Dendritic cell treated with granulocyte-macrophage colony-stimulating factor and Interleukin-4, amounts not matched to agents 40 ng/mL and 50 ng/mL, for 4 days (primary cell): ENCODE results near the gene KCNMB3.

Experiments
- H3K27ac Mint-ChIP-seq: one replicate; pipeline ENCODE4 v1.8.0; 2022; ENCODE audit warnings: mild to moderate bottlenecking, mixed read lengths
- H3K27me3 Mint-ChIP-seq: one replicate; pipeline ENCODE4 v1.8.0; 2022; ENCODE audit warnings: mild to moderate bottlenecking, mixed read lengths
- H3K36me3 Mint-ChIP-seq: one replicate; pipeline ENCODE4 v1.8.0; 2022; ENCODE audit warnings: low read depth, mixed read lengths
- H3K4me1 Mint-ChIP-seq: one replicate; pipeline ENCODE4 v1.8.0; 2022; ENCODE audit warnings: low read depth, mixed read lengths
- H3K4me3 Mint-ChIP-seq: one replicate; pipeline ENCODE4 v1.8.0; 2022; ENCODE audit warnings: mild to moderate bottlenecking, moderate library complexity, mixed read lengths
- H3K9me3 Mint-ChIP-seq: one replicate; pipeline ENCODE4 v1.8.0; 2022; ENCODE audit warnings: mixed read lengths
- intact Hi-C: fragments of 100-400 bp; cut with micrococcal nuclease; formaldehyde crosslinking; loops from one replicate; pipeline ENCODE4 v1.15.0; 2022

KCNMB3 gene

GRCh38 chr3:179250803-179251476, at the start of gene KCNMB3:
Gene KCNMB3 (minus strand): TSS chr3:179251114. CDS start chr3:179250990, 124 bp downstream.
- H3K4me1 Mint-ChIP-seq = peaks cover 6% of the 10 kb centered on the region
- intact Hi-C loops = no loop called here
- no peak within 1 kb of the TSS for H3K4me3 Mint-ChIP-seq

GRCh38 chr3:179299999-179300613, 49.2 kb upstream of the KCNMB3 start:
- Mint-ChIP-seq H3K9me3 (no peaks in the 10 kb centered on the region), H3K36me3 (no peaks in the 10 kb centered on the region), H3K4me3 (no peak overlapping the region), H3K4me1 (no peaks in the 10 kb centered on the region), H3K27ac (no peak overlapping the region), H3K27me3 (no peaks in the 10 kb centered on the region)
- intact Hi-C loops = no loop called here

More at GRCh38 chr3:179250803-179251476, at the start of gene KCNMB3:
- H3K36me3 Mint-ChIP-seq = peaks cover 9% of the 10 kb centered on the region
- H3K27ac Mint-ChIP-seq = no peak within 1 kb of the TSS
- H3K9me3 Mint-ChIP-seq = no peaks in the 10 kb centered on the region
- H3K27me3 Mint-ChIP-seq = no peaks in the 10 kb centered on the region

GRCh38 chr3:179299316-179299715, 48.4 kb upstream of the KCNMB3 start:
- intact Hi-C loops = no loop called here
- H3K4me1 Mint-ChIP-seq = no peaks in the 10 kb centered on the region
- H3K27ac Mint-ChIP-seq = no peak overlapping the region
- H3K36me3 Mint-ChIP-seq = no peaks in the 10 kb centered on the region
- H3K27me3 Mint-ChIP-seq = no peaks in the 10 kb centered on the region
- no peak overlapping the region for H3K4me3 Mint-ChIP-seq
- H3K9me3 Mint-ChIP-seq = no peaks in the 10 kb centered on the region

GRCh38 chr3:179297971-179298725, 47.2 kb upstream of the KCNMB3 start:
- H3K9me3 Mint-ChIP-seq = no peaks in the 10 kb centered on the region
- H3K4me3 Mint-ChIP-seq = no peak overlapping the region
- no peaks in the 10 kb centered on the region for H3K4me1 Mint-ChIP-seq
- H3K27ac Mint-ChIP-seq = no peak overlapping the region
- H3K36me3 Mint-ChIP-seq = no peaks in the 10 kb centered on the region
- intact Hi-C loops = no loop called here
- H3K27me3 Mint-ChIP-seq = no peaks in the 10 kb centered on the region

- H3K27me3 Mint-ChIP-seq = no peaks in the 10 kb centered on the region
- H3K9me3 Mint-ChIP-seq = no peaks in the 10 kb centered on the region
- H3K27ac Mint-ChIP-seq = no peak overlapping the region
- H3K36me3 Mint-ChIP-seq = no peaks in the 10 kb centered on the region
- intact Hi-C loops = no loop called here
- no peaks in the 10 kb centered on the region for H3K4me1 Mint-ChIP-seq
- no peak overlapping the region for H3K4me3 Mint-ChIP-seq
These were observed 41.5 kb upstream of the KCNMB3 start for GRCh38 chr3:179292450-179292849.

GRCh38 chr3:179289295-179289694, 38.4 kb upstream of the KCNMB3 start:
- H3K4me1 Mint-ChIP-seq = no peaks in the 10 kb centered on the region
- no peaks in the 10 kb centered on the region for H3K36me3 Mint-ChIP-seq
- H3K4me3 Mint-ChIP-seq = no peak overlapping the region
- H3K9me3 Mint-ChIP-seq = no peaks in the 10 kb centered on the region
- intact Hi-C loops = no loop called here
- no peaks in the 10 kb centered on the region for H3K27me3 Mint-ChIP-seq
- no peak overlapping the region for H3K27ac Mint-ChIP-seq

GRCh38 chr3:179288845-179289244, 37.9 kb upstream of the KCNMB3 start:
- H3K27ac Mint-ChIP-seq = no peak overlapping the region

GRCh38 chr3:179286331-179286730, 35.4 kb upstream of the KCNMB3 start:
- H3K27me3 Mint-ChIP-seq = no peaks in the 10 kb centered on the region
- no peaks in the 10 kb centered on the region for H3K36me3 Mint-ChIP-seq
- H3K4me1 Mint-ChIP-seq = no peaks in the 10 kb centered on the region
- intact Hi-C loops = no loop called here
- no peak overlapping the region for H3K27ac Mint-ChIP-seq
- H3K9me3 Mint-ChIP-seq = no peaks in the 10 kb centered on the region
- H3K4me3 Mint-ChIP-seq = no peak overlapping the region

More at GRCh38 chr3:179288845-179289244, 37.9 kb upstream of the KCNMB3 start:
- no peaks in the 10 kb centered on the region for H3K36me3 Mint-ChIP-seq
- no peaks in the 10 kb centered on the region for H3K4me1 Mint-ChIP-seq
- H3K9me3 Mint-ChIP-seq = no peaks in the 10 kb centered on the region
- no peaks in the 10 kb centered on the region for H3K27me3 Mint-ChIP-seq
- H3K4me3 Mint-ChIP-seq = no peak overlapping the region
- intact Hi-C loops = no loop called here

- H3K4me1 Mint-ChIP-seq = no peaks in the 10 kb centered on the region
- H3K4me3 Mint-ChIP-seq = no peak overlapping the region
- H3K9me3 Mint-ChIP-seq = no peaks in the 10 kb centered on the region
- H3K36me3 Mint-ChIP-seq = no peaks in the 10 kb centered on the region
- no peak overlapping the region for H3K27ac Mint-ChIP-seq
- H3K27me3 Mint-ChIP-seq = no peaks in the 10 kb centered on the region
- intact Hi-C loops = no loop called here
These were observed 30.9 kb upstream of the KCNMB3 start for GRCh38 chr3:179281825-179282224.

GRCh38 chr3:179279837-179280236, 28.9 kb upstream of the KCNMB3 start:
- no peaks in the 10 kb centered on the region for H3K27me3 Mint-ChIP-seq
- no peak overlapping the region for H3K4me3 Mint-ChIP-seq
- no peaks in the 10 kb centered on the region for H3K36me3 Mint-ChIP-seq
- H3K4me1 Mint-ChIP-seq = no peaks in the 10 kb centered on the region
- intact Hi-C loops = no loop called here
- H3K27ac Mint-ChIP-seq = no peak overlapping the region
- no peaks in the 10 kb centered on the region for H3K9me3 Mint-ChIP-seq

- H3K9me3 Mint-ChIP-seq = no peaks in the 10 kb centered on the region
- H3K27me3 Mint-ChIP-seq = no peaks in the 10 kb centered on the region
- H3K4me3 Mint-ChIP-seq = no peak overlapping the region
- no peaks in the 10 kb centered on the region for H3K36me3 Mint-ChIP-seq
- H3K4me1 Mint-ChIP-seq = no peaks in the 10 kb centered on the region
- no peak overlapping the region for H3K27ac Mint-ChIP-seq
- intact Hi-C loops = no loop called here
These were observed 28.2 kb upstream of the KCNMB3 start for GRCh38 chr3:179278932-179279693.

GRCh38 chr3:179278151-179278550, 27.2 kb upstream of the KCNMB3 start:
- no peak overlapping the region for H3K4me3 Mint-ChIP-seq
- intact Hi-C loops = no loop called here
- H3K27me3 Mint-ChIP-seq = no peaks in the 10 kb centered on the region
- no peaks in the 10 kb centered on the region for H3K9me3 Mint-ChIP-seq
- no peaks in the 10 kb centered on the region for H3K36me3 Mint-ChIP-seq
- H3K4me1 Mint-ChIP-seq = no peaks in the 10 kb centered on the region
- no peak overlapping the region for H3K27ac Mint-ChIP-seq

- no peaks in the 10 kb centered on the region for H3K4me1 Mint-ChIP-seq
- no peaks in the 10 kb centered on the region for H3K27me3 Mint-ChIP-seq
- no peak overlapping the region for H3K4me3 Mint-ChIP-seq
- no peaks in the 10 kb centered on the region for H3K9me3 Mint-ChIP-seq
- no peak overlapping the region for H3K27ac Mint-ChIP-seq
- H3K36me3 Mint-ChIP-seq = no peaks in the 10 kb centered on the region
- intact Hi-C loops = no loop called here
These were observed 25.8 kb upstream of the KCNMB3 start for GRCh38 chr3:179276743-179277142.

- intact Hi-C loops = no loop called here
- Mint-ChIP-seq H3K27ac (no peak overlapping the region), H3K27me3 (no peaks in the 10 kb centered on the region), H3K9me3 (no peaks in the 10 kb centered on the region), H3K4me1 (no peaks in the 10 kb centered on the region), H3K4me3 (no peak overlapping the region), H3K36me3 (no peaks in the 10 kb centered on the region)
These were observed 25.1 kb upstream of the KCNMB3 start for GRCh38 chr3:179276001-179276400.
